Neural cell (in vitro differentiated cells): ENCODE data around the gene PPP1CA.

Source experiments
- CTCF ChIP-seq: fragments of 450-650 bp; IDR thresholded peaks from 2 replicates; pipeline ENCODE4 v1.5.1; 2014; ENCODE audit warnings: antibody characterized with exemption, mild to moderate bottlenecking, moderate library complexity; ENCODE audit not compliant: poor library complexity, severe bottlenecking
- EP300 ChIP-seq: fragments of 450-650 bp; conservative IDR thresholded peaks from 2 replicates; pipeline ENCODE4 v1.6.1; 2014; ENCODE audit warnings: antibody characterized with exemption, mild to moderate bottlenecking, moderate library complexity; ENCODE audit not compliant: poor library complexity, severe bottlenecking
- EZH2 ChIP-seq: fragments of 200-600, 300-800 bp; shearing (Covaris generic), sonication (generic); IDR thresholded peaks from 2 replicates; pipeline ENCODE4 v1.6.1; 2014; ENCODE audit warnings: antibody characterized with exemption, low read length, borderline replicate concordance, mild to moderate bottlenecking; ENCODE audit not compliant: insufficient read depth, poor library complexity, severe bottlenecking
- RAD21 ChIP-seq: fragments of 450-650 bp; conservative IDR thresholded peaks from 2 replicates; pipeline ENCODE4 v1.6.1; 2014; ENCODE audit warnings: antibody characterized with exemption, mild to moderate bottlenecking, moderate library complexity
- SMC3 ChIP-seq: fragments of 450-650 bp; conservative IDR thresholded peaks from 2 replicates; pipeline ENCODE4 v1.6.1; 2014; ENCODE audit warnings: antibody characterized with exemption, mild to moderate bottlenecking, moderate library complexity; ENCODE audit not compliant: poor library complexity
- TAF1 ChIP-seq: IDR thresholded peaks from 2 replicates; pipeline ENCODE4 v1.6.1; 2012; ENCODE audit warnings: low read depth

GRCh38 chr11:67372321-67372992 is 29.2 kb downstream of the PPP1CA start:
- TF ChIP-seq CTCF = no peak
- TF ChIP-seq EP300 = no peak
- no peak for TF ChIP-seq SMC3
- no peak for TF ChIP-seq EZH2
- no peak for TF ChIP-seq RAD21
- no peak for TF ChIP-seq TAF1
